Heart left ventricle (tissue), 13 donors: ENCODE results near the gene ABHD14A.

ENCODE experiments used
- CTCF ChIP-seq, 12 donors: fragments of 200-600 bp; sonication (generic) in 4 of 12; IDR thresholded peaks; one replicate each; pipeline versions ENCODE4 v1.5.0 to v1.8.0; 2018 to 2022; ENCODE audit warnings: antibody characterized with exemption in 12 of 12, mild to moderate bottlenecking in 5 of 12
- POLR2A ChIP-seq, 2 donors: fragments of 450-650 bp; IDR thresholded peaks; one replicate each; pipeline ENCODE4 v1.6.1; 2017; ENCODE audit warnings: antibody characterized with exemption in 2 of 2, mild to moderate bottlenecking in 2 of 2, moderate library complexity in 2 of 2
- donor health status: ischemic (EF 13 %, LVEDD 7.1; RV severe dilation, severe dysfunction).
- donor health status: DM: no; HTN: yes; CAD: no.
- donor health status: DM: no; HTN: no; CAD: no.
- donor health status: ischemic (EF 25% LVEDD 6.9; RV normal size, moderate dysfunction).
- donor health status: ischemic (EF 25% LVEDD 5.7; RV mildly dilated, moderate dysfunction).
- donor health status: ischemic (EF 35%, LVEDD 5.7; RV mildly dilated, moderate dysfunction).
- donor health status: nonischemic (EF 11% LVEDD 7.7; RV severe dilation, severe dysfunction).
- donor health status: DM: yes; HTN: yes; CAD: no.
- donor health status: PGD.
- donor health status: ischemic (EF 29% LVEDD 5.4; RV normal size, mild dysfunction).
- donor health status: nonischemic (EF 23%, LVEDD 6.1; RV moderate dilation, normal function).

GRCh38 chr3:51945031-51945840 lies 29.6 kb upstream of the ABHD14A start:
- TF ChIP-seq POLR2A (IDR thresholded peaks at IDR 0.05) (no peak), CTCF (IDR thresholded peaks at IDR 0.05) (no peak)
